ENCODE data around the gene PRKG1. TPM values are rescaled to one million over a fixed set of nuclear protein-coding genes. Genes with fewer than 3 reads are reported as not detected.

The PRKG1 gene
- total and polyA plus RNA-seq, 2 donors (not counting 1 experiment from before 2014, with no cell fraction given) = 45.8 to 71.8 TPM

DNA sequence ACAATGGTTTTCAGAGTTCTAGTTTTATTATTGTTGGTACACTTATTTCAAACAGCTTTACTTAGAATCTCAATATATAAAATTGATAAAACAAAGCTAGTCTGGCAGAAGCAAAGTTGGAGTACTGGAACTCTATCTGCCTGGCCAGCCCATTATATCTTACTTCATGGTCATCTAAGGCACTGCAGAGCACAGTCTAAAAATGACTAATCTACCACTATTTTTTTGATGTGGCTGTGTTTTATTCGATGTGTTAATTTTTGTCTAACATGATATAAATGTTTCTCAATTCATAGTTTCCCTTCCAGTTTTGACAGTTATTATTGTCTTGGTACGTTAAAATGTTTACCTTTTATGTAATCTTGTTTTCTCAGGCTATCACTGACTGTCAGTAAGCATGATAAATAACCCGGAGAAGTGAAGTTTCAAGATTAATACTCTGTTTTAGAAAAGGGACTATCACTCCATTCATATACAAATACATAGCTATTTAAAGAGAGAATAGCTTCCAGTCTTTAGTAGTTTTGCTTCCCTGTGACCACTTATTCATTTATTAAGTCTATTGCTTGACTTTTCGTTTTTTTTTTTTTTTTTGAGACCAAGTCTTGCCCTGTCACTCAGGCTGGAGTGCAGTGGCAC is 685.7 kb downstream of the PRKG1 start:
- no peak overlapping the region for H3K4me2 ChIP-seq (ENCODE audit: extremely low read depth, insufficient read depth, low read length)
- H3K79me2 ChIP-seq (ENCODE audit: control insufficient read depth, insufficient read depth, low read length) = no peaks in the 10 kb centered on the region

DNA sequence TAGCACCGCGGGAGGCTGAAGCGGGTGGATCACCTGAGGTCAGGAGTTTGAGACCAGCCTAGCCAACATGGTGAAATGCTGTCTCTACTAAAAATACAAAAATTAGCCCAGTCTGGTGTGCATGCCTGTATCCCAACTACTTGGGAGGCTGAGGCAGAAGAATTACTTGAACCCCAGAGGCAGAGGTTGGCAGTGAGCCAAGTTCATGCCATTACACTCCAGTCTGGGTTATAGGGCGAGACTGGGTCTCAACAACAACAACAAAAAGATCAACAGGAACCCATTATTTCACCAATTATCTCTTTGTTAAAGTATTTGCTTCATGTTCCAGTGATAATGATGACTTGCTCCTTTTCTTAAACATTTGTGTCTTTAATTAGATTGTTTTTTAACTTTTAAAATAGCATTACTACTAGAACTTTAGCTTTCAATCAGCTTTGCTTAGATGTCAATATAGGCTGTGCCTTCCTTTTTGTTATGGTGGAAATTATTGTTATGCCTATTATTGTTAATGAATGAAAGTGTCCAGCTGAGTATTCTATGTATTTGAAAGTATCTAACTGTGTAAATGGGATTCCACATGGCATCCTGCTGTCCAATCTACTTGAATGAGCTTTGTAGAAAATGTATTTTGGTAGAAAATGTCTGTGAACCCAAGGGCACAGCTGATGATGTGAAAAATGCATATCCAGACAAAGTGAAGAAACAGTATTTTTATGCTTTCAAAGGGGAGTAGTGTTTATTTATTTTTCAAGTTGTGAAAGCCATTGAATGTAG is 686.8 kb downstream of the PRKG1 start:
- DNase-seq (ENCODE audit: low read depth in 2 of 2) = no peak

More for the DNA sequence above, 685.7 kb downstream of the PRKG1 start:
- DNase-seq (ENCODE audit: low read depth in 2 of 2) = no peak
- Histone ChIP-seq H3K27ac (ENCODE audit: insufficient read depth, low read length) (no peak overlapping the region), H3K9me3 (ENCODE audit: control insufficient read depth, insufficient read depth, low read depth, low read length) (no peaks in the 10 kb centered on the region), H3K4me1 (ENCODE audit: control insufficient read depth, extremely low read depth, insufficient read depth, low read length) (no peaks in the 10 kb centered on the region), H3K9ac (ENCODE audit: insufficient read depth, low read length) (no peak overlapping the region), H3K27me3 (ENCODE audit: control insufficient read depth, insufficient read depth, low read length) (no peaks in the 10 kb centered on the region), H3K36me3 (ENCODE audit: control insufficient read depth, insufficient read depth, low read length) (no peaks in the 10 kb centered on the region), H3K4me3 (replicated peaks in 1 of 4; ENCODE audit: control extremely low read depth in 1 of 4, insufficient read depth in 1 of 4, low read depth in 3 of 4, low read length in 4 of 4) (no peak overlapping the region), H2AFZ (ENCODE audit: low read length) (no peak overlapping the region), H4K20me1 (ENCODE audit: control insufficient read depth, extremely low read depth, insufficient read depth, low read length) (no peaks in the 10 kb centered on the region)
- no peak for TF ChIP-seq EZH2 (IDR thresholded peaks at IDR 0.05; ENCODE audit: low read length, missing control alignments)
- TF ChIP-seq, protein P1, sequence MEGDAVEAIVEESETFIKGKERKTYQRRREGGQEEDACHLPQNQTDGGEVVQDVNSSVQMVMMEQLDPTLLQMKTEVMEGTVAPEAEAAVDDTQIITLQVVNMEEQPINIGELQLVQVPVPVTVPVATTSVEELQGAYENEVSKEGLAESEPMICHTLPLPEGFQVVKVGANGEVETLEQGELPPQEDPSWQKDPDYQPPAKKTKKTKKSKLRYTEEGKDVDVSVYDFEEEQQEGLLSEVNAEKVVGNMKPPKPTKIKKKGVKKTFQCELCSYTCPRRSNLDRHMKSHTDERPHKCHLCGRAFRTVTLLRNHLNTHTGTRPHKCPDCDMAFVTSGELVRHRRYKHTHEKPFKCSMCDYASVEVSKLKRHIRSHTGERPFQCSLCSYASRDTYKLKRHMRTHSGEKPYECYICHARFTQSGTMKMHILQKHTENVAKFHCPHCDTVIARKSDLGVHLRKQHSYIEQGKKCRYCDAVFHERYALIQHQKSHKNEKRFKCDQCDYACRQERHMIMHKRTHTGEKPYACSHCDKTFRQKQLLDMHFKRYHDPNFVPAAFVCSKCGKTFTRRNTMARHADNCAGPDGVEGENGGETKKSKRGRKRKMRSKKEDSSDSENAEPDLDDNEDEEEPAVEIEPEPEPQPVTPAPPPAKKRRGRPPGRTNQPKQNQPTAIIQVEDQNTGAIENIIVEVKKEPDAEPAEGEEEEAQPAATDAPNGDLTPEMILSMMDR (conservative IDR thresholded peaks at IDR 0.05 in 1 of 2, IDR thresholded peaks at IDR 0.05 in 1 of 2; ENCODE audit: low read depth in 1 of 2, low read length in 2 of 2) = no peak

DNA sequence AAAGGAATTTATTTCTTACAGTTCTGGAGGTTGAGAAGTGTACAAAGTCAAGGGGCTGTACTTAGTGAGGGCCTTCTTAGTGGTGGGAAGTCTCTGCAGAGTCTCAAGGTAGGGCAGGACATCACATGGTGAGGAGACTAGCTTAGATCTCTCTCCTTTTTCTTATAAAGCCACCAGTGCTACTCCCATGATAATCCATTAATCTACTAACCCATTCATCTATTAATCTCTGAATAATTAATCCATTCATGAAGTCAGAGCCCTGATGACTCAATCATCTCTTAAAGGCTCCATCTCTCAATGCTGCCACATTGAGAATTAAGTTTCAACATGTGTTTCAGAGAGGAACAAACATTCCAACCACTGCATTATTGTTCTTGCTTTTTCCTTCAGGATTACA is 689.5 kb downstream of the PRKG1 start:
- Histone ChIP-seq H3K4me1 (ENCODE audit: control insufficient read depth, extremely low read depth, insufficient read depth, low read length) (no peaks in the 10 kb centered on the region), H2AFZ (ENCODE audit: low read length) (no peak overlapping the region)

More for the DNA sequence above, 686.8 kb downstream of the PRKG1 start:
- TF ChIP-seq, protein P1 (conservative IDR thresholded peaks at IDR 0.05 in 1 of 2, IDR thresholded peaks at IDR 0.05 in 1 of 2; ENCODE audit: low read depth in 1 of 2, low read length in 2 of 2) = no peak
- no peak for TF ChIP-seq EZH2 (IDR thresholded peaks at IDR 0.05; ENCODE audit: low read length, missing control alignments)
- H3K4me1 ChIP-seq (ENCODE audit: control insufficient read depth, extremely low read depth, insufficient read depth, low read length) = no peaks in the 10 kb centered on the region
- H3K27ac ChIP-seq (ENCODE audit: insufficient read depth, low read length) = no peak overlapping the region
- no peak overlapping the region for H2AFZ ChIP-seq (ENCODE audit: low read length)
- H3K79me2 ChIP-seq (ENCODE audit: control insufficient read depth, insufficient read depth, low read length) = no peaks in the 10 kb centered on the region
- H3K9me3 ChIP-seq (ENCODE audit: control insufficient read depth, insufficient read depth, low read depth, low read length) = no peaks in the 10 kb centered on the region
- no peak overlapping the region for H3K4me2 ChIP-seq (ENCODE audit: extremely low read depth, insufficient read depth, low read length)
- no peak overlapping the region for H3K4me3 ChIP-seq (replicated peaks in 1 of 4; ENCODE audit: control extremely low read depth in 1 of 4, insufficient read depth in 1 of 4, low read depth in 3 of 4, low read length in 4 of 4)
- no peaks in the 10 kb centered on the region for H3K27me3 ChIP-seq (ENCODE audit: control insufficient read depth, insufficient read depth, low read length)
- H3K36me3 ChIP-seq (ENCODE audit: control insufficient read depth, insufficient read depth, low read length) = no peaks in the 10 kb centered on the region
- H3K9ac ChIP-seq (ENCODE audit: insufficient read depth, low read length) = no peak overlapping the region
- H4K20me1 ChIP-seq (ENCODE audit: control insufficient read depth, extremely low read depth, insufficient read depth, low read length) = no peaks in the 10 kb centered on the region

More for the DNA sequence above, 689.5 kb downstream of the PRKG1 start:
- Histone ChIP-seq H3K27me3 (ENCODE audit: control insufficient read depth, insufficient read depth, low read length) (no peaks in the 10 kb centered on the region), H4K20me1 (ENCODE audit: control insufficient read depth, extremely low read depth, insufficient read depth, low read length) (no peaks in the 10 kb centered on the region), H3K4me2 (ENCODE audit: extremely low read depth, insufficient read depth, low read length) (no peak overlapping the region), H3K27ac (ENCODE audit: insufficient read depth, low read length) (no peak overlapping the region), H3K79me2 (ENCODE audit: control insufficient read depth, insufficient read depth, low read length) (no peaks in the 10 kb centered on the region), H3K36me3 (ENCODE audit: control insufficient read depth, insufficient read depth, low read length) (no peaks in the 10 kb centered on the region), H3K9ac (ENCODE audit: insufficient read depth, low read length) (no peak overlapping the region), H3K9me3 (ENCODE audit: control insufficient read depth, insufficient read depth, low read depth, low read length) (no peaks in the 10 kb centered on the region), H3K4me3 (replicated peaks in 1 of 4; ENCODE audit: control extremely low read depth in 1 of 4, insufficient read depth in 1 of 4, low read depth in 3 of 4, low read length in 4 of 4) (no peak overlapping the region)
- no peak for DNase-seq (ENCODE audit: low read depth in 2 of 2)
- no peak for TF ChIP-seq EZH2 (IDR thresholded peaks at IDR 0.05; ENCODE audit: low read length, missing control alignments)
- TF ChIP-seq, protein P1 (conservative IDR thresholded peaks at IDR 0.05 in 1 of 2, IDR thresholded peaks at IDR 0.05 in 1 of 2; ENCODE audit: low read depth in 1 of 2, low read length in 2 of 2) = no peak
